22Rv1 (cell line): Measurements from ENCODE around the gene GAREM2.

Experiments used
- CTCF ChIP-seq: fragments of 450-650 bp; IDR thresholded peaks from 2 replicates; pipeline ENCODE4 v1.5.1; 2017; ENCODE audit warnings: mild to moderate bottlenecking
- ZFX ChIP-seq: fragments of 450-650 bp; IDR thresholded peaks from 2 replicates; pipeline ENCODE4 v1.6.1; 2017; ENCODE audit warnings: antibody characterized with exemption, borderline replicate concordance

- TF ChIP-seq CTCF (no peak), ZFX (no peak)
These were observed 46.8 kb upstream of the GAREM2 start for GRCh38 chr2:26126074-26126473.
